Measurements from ENCODE around the gene COMMD2. TPM values are rescaled to one million over a fixed set of nuclear protein-coding genes. Genes with fewer than 3 reads are reported as not detected.

The COMMD2 gene
- total RNA-seq (2021; ENCODE audit: unreplicated experiment) (35.5 TPM), Bru-seq, nascent RNA (percentile 92 among the genes with signal in this experiment), BruChase-seq, experiment 1, labeled RNA remaining after a 6-hour chase (percentile 92 among the genes with signal in this experiment), BruChase-seq, experiment 2, labeled RNA remaining after a 2-hour chase (percentile 91 among the genes with signal in this experiment)
- polyA plus RNA-seq (2012): 16.7 and 18.7 TPM in 2 replicates
- long read RNA-seq, transcript COMMD2-203 (5 exons, 3,706 nt): major isoform, 65 of 80 reads
- long read RNA-seq, partial matches to known transcripts: 2 of 80 reads
- long read RNA-seq, other reads (novel, unspliced or antisense): 8 of 80 reads

DNA sequence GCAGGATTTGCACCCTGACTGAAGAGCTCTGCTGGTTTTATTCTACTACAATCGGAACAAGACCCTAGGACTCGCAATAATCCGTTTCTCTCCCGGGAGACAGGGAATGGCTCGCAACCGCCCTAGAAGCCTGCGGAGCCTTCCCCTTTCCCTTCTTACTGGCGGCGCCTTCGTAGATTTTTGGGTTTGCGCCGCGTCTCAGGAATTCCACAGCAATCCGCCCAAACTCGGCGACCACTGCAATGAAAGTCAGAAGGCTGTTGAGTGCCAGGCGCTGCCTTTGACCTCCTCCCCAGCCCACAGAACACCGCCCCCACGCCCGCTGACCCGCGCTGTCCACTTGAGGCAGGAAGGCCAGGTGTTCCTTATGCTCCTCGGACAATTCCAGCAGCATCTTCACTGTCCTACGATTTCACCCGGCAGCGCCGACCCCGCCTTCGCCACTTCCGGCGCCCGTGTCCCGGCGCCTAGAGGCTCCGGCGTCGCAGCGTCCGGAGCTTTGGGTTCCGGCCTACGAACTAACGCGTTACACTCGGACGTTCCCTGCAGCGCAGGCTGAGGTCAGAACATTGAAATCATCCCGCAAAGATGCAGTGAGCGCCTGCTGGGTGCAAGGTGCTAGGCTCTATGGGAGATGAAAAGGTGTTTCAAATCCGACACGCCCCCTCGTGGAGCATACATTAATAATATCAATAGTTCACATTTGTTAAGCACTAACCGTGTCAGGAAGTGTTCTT is at the start of gene COMMD2:
TSS of gene COMMD2 (minus strand) at position 439 of the 737 bp plus-strand sequence. CDS start at position 394, 45 bp downstream.
- BruUV-seq (replicated peaks): TSS peak; percentile 78
- Histone ChIP-seq H3K9me3 (ENCODE audit: control insufficient read depth in 1 of 2, insufficient read depth in 1 of 2, low read depth in 1 of 2, low read length in 2 of 2) (no peaks in the 10 kb centered on the region), H3K9me2 (ENCODE audit: insufficient read depth) (no peaks in the 10 kb centered on the region), H3K4me1 (ENCODE audit: control insufficient read depth in 1 of 2, insufficient read depth in 2 of 2, low read length in 2 of 2) (peaks cover 3 to 15% of the 10 kb centered on the region in 2 experiments; a peak in 3 of 4 replicates), H3K79me2 (ENCODE audit: insufficient read depth, low read length) (peaks cover 26% of the 10 kb centered on the region), H4K20me1 (ENCODE audit: insufficient read depth) (no peaks in the 10 kb centered on the region), H3K4me2 (ENCODE audit: low read length) (peak within 1 kb of the TSS; percentile 81), H3K9ac (ENCODE audit: low read length) (peak within 1 kb of the TSS; percentile 85), H3K4me3 (replicated peaks in 1 of 2; ENCODE audit: low read depth in 1 of 2, low read length in 2 of 2) (peak within 1 kb of the TSS; percentile 93 to 95), H3K36me3 (ENCODE audit: control insufficient read depth in 1 of 2, insufficient read depth in 2 of 2, low read length in 2 of 2) (peaks cover 20 to 21% of the 10 kb centered on the region in 2 experiments), H3K27me3 (ENCODE audit: insufficient read depth, low read length) (no peaks in the 10 kb centered on the region), H2AFZ (ENCODE audit: low read depth, low read length, poor library complexity, severe bottlenecking) (peak within 1 kb of the TSS; percentile 98), H3K27ac (ENCODE audit: low read depth, low read length) (peak within 1 kb of the TSS; percentile 49)
- peak; percentile 97 for DNase-seq (ENCODE audit: low read depth, low spot score)
- intact Hi-C loops (cut with micrococcal nuclease): loop anchor here (1.0 to 5.0 kb wide), 3 partner anchors 185 to 240 kb away; no protein-coding TSS in a partner anchor
- POLR2A ChIA-PET: interaction anchor here (1.0 to 1.4 kb wide), 3 partner anchors 8 to 184 kb away, joined by 3 read pairs; no protein-coding TSS in a partner anchor
- CTCF ChIA-PET: interaction anchor here (0.6 to 2.2 kb wide), 12 partner anchors 8 to 246 kb away, joined by 3 to 15 read pairs (median 6); no protein-coding TSS in a partner anchor
- RAD21 ChIA-PET (ENCODE audit: low non-redundant PET in 1 of 2, low total read pairs in 2 of 2, uncharacterized antibody in 2 of 2, unreplicated experiment in 2 of 2): interaction anchor here in 1 of 2 experiments (0.7 to 1.3 kb wide), 2 partner anchors 14 to 173 kb away, joined by 3 read pairs; no protein-coding TSS in a partner anchor
- ATAC-seq: peak; percentile 100
- TF ChIP-seq SIN3A (IDR thresholded peaks at IDR 0.05; ENCODE audit: low read depth) (peak; percentile 95), RAD21 (IDR thresholded peaks at IDR 0.05; ENCODE audit: low read depth) (peak; percentile 75), ZNF274 (IDR thresholded peaks at IDR 0.05; ENCODE audit: low read depth, low read length) (no peak), CEBPB (IDR thresholded peaks at IDR 0.05; ENCODE audit: low read depth) (peak; percentile 63; the same call in 1 of the 2 replicates), FOSL1 (IDR thresholded peaks at IDR 0.05; ENCODE audit: low read depth) (no peak), EGR1 (IDR thresholded peaks at IDR 0.05; ENCODE audit: low read depth) (peak; percentile 54; the same call in 1 of the 2 replicates), YY1 (IDR thresholded peaks at IDR 0.05; ENCODE audit: extremely low read depth, insufficient replicate concordance, low read depth, low read length) (peak; percentile 85), TCF7L2 (IDR thresholded peaks at IDR 0.05; ENCODE audit: borderline replicate concordance, extremely low read depth, insufficient read depth, insufficient read length) (peak; percentile 65), EZH2phosphoT487 (IDR thresholded peaks at IDR 0.05; ENCODE audit: borderline replicate concordance) (no peak), ZFX (IDR thresholded peaks at IDR 0.05) (no peak), CBX3 (IDR thresholded peaks at IDR 0.05; ENCODE audit: low read depth) (peak; percentile 99), SRF (IDR thresholded peaks at IDR 0.05; ENCODE audit: low read depth) (peak; percentile 90; the same call in 1 of the 2 replicates), EZH2 (IDR thresholded peaks at IDR 0.05) (no peak), ELF1 (IDR thresholded peaks at IDR 0.05; ENCODE audit: borderline replicate concordance, low read depth) (peak; percentile 56), POLR2AphosphoS5 (IDR thresholded peaks at IDR 0.05; ENCODE audit: low read depth, low read length) (peak; percentile 90)
- TF ChIP-seq, protein P1, sequence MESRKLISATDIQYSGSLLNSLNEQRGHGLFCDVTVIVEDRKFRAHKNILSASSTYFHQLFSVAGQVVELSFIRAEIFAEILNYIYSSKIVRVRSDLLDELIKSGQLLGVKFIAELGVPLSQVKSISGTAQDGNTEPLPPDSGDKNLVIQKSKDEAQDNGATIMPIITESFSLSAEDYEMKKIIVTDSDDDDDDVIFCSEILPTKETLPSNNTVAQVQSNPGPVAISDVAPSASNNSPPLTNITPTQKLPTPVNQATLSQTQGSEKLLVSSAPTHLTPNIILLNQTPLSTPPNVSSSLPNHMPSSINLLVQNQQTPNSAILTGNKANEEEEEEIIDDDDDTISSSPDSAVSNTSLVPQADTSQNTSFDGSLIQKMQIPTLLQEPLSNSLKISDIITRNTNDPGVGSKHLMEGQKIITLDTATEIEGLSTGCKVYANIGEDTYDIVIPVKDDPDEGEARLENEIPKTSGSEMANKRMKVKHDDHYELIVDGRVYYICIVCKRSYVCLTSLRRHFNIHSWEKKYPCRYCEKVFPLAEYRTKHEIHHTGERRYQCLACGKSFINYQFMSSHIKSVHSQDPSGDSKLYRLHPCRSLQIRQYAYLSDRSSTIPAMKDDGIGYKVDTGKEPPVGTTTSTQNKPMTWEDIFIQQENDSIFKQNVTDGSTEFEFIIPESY (IDR thresholded peaks at IDR 0.05; ENCODE audit: extremely low read depth, insufficient replicate concordance, low read length): peak; percentile 27
- TF ChIP-seq, protein P2, sequence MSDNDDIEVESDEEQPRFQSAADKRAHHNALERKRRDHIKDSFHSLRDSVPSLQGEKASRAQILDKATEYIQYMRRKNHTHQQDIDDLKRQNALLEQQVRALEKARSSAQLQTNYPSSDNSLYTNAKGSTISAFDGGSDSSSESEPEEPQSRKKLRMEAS (IDR thresholded peaks at IDR 0.05): peak; percentile 92
- TF ChIP-seq, protein P3, sequence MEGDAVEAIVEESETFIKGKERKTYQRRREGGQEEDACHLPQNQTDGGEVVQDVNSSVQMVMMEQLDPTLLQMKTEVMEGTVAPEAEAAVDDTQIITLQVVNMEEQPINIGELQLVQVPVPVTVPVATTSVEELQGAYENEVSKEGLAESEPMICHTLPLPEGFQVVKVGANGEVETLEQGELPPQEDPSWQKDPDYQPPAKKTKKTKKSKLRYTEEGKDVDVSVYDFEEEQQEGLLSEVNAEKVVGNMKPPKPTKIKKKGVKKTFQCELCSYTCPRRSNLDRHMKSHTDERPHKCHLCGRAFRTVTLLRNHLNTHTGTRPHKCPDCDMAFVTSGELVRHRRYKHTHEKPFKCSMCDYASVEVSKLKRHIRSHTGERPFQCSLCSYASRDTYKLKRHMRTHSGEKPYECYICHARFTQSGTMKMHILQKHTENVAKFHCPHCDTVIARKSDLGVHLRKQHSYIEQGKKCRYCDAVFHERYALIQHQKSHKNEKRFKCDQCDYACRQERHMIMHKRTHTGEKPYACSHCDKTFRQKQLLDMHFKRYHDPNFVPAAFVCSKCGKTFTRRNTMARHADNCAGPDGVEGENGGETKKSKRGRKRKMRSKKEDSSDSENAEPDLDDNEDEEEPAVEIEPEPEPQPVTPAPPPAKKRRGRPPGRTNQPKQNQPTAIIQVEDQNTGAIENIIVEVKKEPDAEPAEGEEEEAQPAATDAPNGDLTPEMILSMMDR (IDR thresholded peaks at IDR 0.05 in 2 of 3, conservative IDR thresholded peaks at IDR 0.05 in 1 of 3; ENCODE audit: borderline replicate concordance in 1 of 3, insufficient read depth in 1 of 3, low read depth in 2 of 3, low read length in 2 of 3): peak; percentile 47 to 80 (median 55)
- TF ChIP-seq, protein P4, sequence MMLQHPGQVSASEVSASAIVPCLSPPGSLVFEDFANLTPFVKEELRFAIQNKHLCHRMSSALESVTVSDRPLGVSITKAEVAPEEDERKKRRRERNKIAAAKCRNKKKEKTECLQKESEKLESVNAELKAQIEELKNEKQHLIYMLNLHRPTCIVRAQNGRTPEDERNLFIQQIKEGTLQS (IDR thresholded peaks at IDR 0.05): no peak

Measured in HCT116 (cell line).